C4-2B (cell line): ENCODE measurements around the gene MINDY1.

Experiments
- H3K27ac ChIP-seq: fragments of 450-650 bp; 2 replicates; pipeline ENCODE4 v1.5.1; 2017
- CTCF ChIP-seq: fragments of 450-650 bp; conservative IDR thresholded peaks from 2 replicates; pipeline ENCODE4 v1.5.1; 2017; ENCODE audit warnings: mild to moderate bottlenecking
- ZFX ChIP-seq: fragments of 450-650 bp; IDR thresholded peaks from 2 replicates; pipeline ENCODE4 v1.6.1; 2017

The MINDY1 gene

GRCh38 chr1:150976879-150977694, 29.6 kb downstream of the MINDY1 start:
- TF ChIP-seq ZFX: no peak
- no peak for TF ChIP-seq CTCF
- H3K27ac ChIP-seq: no peak overlapping the region

GRCh38 chr1:150976401-150976821, 30.3 kb downstream of the MINDY1 start:
- H3K27ac ChIP-seq: no peak overlapping the region
- TF ChIP-seq CTCF (no peak), ZFX (no peak)

GRCh38 chr1:150974580-150975478, 31.9 kb downstream of the MINDY1 start, which contains the start of gene CERS2:
Gene CERS2, minus strand, starts transcription at chr1:150974835. Its CDS starts 5,745 bp downstream, at chr1:150969090.
- H3K27ac ChIP-seq: peak within 1 kb of the TSS; percentile 84
- TF ChIP-seq CTCF: no peak
- peak; percentile 79 for TF ChIP-seq ZFX

- peak; percentile 94 for TF ChIP-seq ZFX
- no peak for TF ChIP-seq CTCF
- peak overlapping the region; percentile 84 for H3K27ac ChIP-seq
Observed at GRCh38 chr1:150973836-150974579, 32.7 kb downstream of the MINDY1 start.

- H3K27ac ChIP-seq: peak overlapping the region; percentile 84
- no peak for TF ChIP-seq ZFX
- no peak for TF ChIP-seq CTCF
Observed at GRCh38 chr1:150973258-150973835, 33.4 kb downstream of the MINDY1 start.

- peak overlapping the region; percentile 84 for H3K27ac ChIP-seq
- TF ChIP-seq CTCF (no peak), ZFX (no peak)
Observed at GRCh38 chr1:150972417-150972940, 34.2 kb downstream of the MINDY1 start.
